ENCODE measurements around the gene RPS25.

- TF ChIP-seq CTCF (IDR thresholded peaks at IDR 0.05), result no peak
- no peak for TF ChIP-seq EZH2phosphoT487 (IDR thresholded peaks at IDR 0.05)
- TF ChIP-seq EZH2 (IDR thresholded peaks at IDR 0.05), result no peak
Measured at GRCh38 chr11:119024430-119025098, 6.4 kb upstream of the RPS25 start.

Data from neural progenitor cell (in vitro differentiated cells).